ENCODE results near the gene CLCA4. TPM values are rescaled to one million over a fixed set of nuclear protein-coding genes. Genes with fewer than 3 reads are reported as not detected.
"Not testable (repeated sequence)": the region's sequence is repeated elsewhere in the genome, so short reads cannot be mapped to it uniquely, and the experiment has no call there.

Gene CLCA4
- total RNA-seq (under 1 TPM in 2 of 6 donors, not detected in 4; 0.06 to 0.13 TPM), polyA plus RNA-seq (under 1 TPM; 0.07 to 0.19 TPM)

GRCh38 chr1:86546787-86547221 lies at the start of gene CLCA4:
Gene CLCA4, plus strand, starts transcription at chr1:86547078. Its CDS starts 42 bp downstream, at chr1:86547120.
- intact Hi-C loops (cut with DNase I): no loop called here
- Histone ChIP-seq H3K4me3 (no peak within 1 kb of the TSS), H3K27me3 (no peaks in the 10 kb centered on the region), H3K36me3 (no peaks in the 10 kb centered on the region), H3K27ac (no peak within 1 kb of the TSS), H3K4me1 (no peaks in the 10 kb centered on the region), H3K9me3 (no peaks in the 10 kb centered on the region)
- no peak for TF ChIP-seq CTCF (IDR thresholded peaks at IDR 0.05)
- ATAC-seq: peak in 1 of 4 donors; percentile 18
- DNase-seq: no peak
- WGBS, 2 donors: 13 to 16% methylated on average over 2 of the region's 2 CpGs
- FAIRE-seq: no peak

- FAIRE-seq: no peak
Measured at GRCh38 chr1:86498281-86498680, 48.6 kb upstream of the CLCA4 start.

GRCh38 chr1:86499987-86500593 lies 46.8 kb upstream of the CLCA4 start:
- intact Hi-C loops (cut with DNase I): loop anchor here in 2 of 3 donors (10.0 kb wide), 1 partner anchor 115 kb away; no protein-coding TSS in a partner anchor
- 11 to 13% methylated on average over 3 of the region's 3 CpGs for WGBS, 2 donors
- Histone ChIP-seq H3K4me3 (no peak overlapping the region), H3K27me3 (no peaks in the 10 kb centered on the region), H3K36me3 (no peaks in the 10 kb centered on the region), H3K4me1 (no peaks in the 10 kb centered on the region), H3K27ac (no peak overlapping the region), H3K9me3 (no peaks in the 10 kb centered on the region)
- ATAC-seq: peak in 2 of 4 donors; percentile 46 to 74
- FAIRE-seq: peak; percentile 88
- TF ChIP-seq CTCF (IDR thresholded peaks at IDR 0.05): peak; percentile 65 to 94 (median 80)
- DNase-seq: no peak

More at GRCh38 chr1:86498281-86498680, 48.6 kb upstream of the CLCA4 start:
- no peak for ATAC-seq
- DNase-seq: no peak
- Histone ChIP-seq H3K27ac (no peak overlapping the region), H3K4me3 (no peak overlapping the region), H3K36me3 (no peaks in the 10 kb centered on the region), H3K9me3 (no peaks in the 10 kb centered on the region), H3K4me1 (no peaks in the 10 kb centered on the region), H3K27me3 (no peaks in the 10 kb centered on the region)
- TF ChIP-seq CTCF (IDR thresholded peaks at IDR 0.05): no peak
- intact Hi-C loops (cut with DNase I): no loop called here
- WGBS, 2 donors: 45 to 68% methylated on average over 3 of the region's 3 CpGs

- Histone ChIP-seq H3K9me3 (no peaks in the 10 kb centered on the region), H3K27ac (no peak overlapping the region), H3K4me1 (no peaks in the 10 kb centered on the region), H3K4me3 (no peak overlapping the region), H3K27me3 (no peaks in the 10 kb centered on the region), H3K36me3 (no peaks in the 10 kb centered on the region)
- DNase-seq: no peak
- TF ChIP-seq CTCF (IDR thresholded peaks at IDR 0.05): no peak
- FAIRE-seq: no peak
- ATAC-seq: no peak
- 61 to 69% methylated on average over 2 of the region's 2 CpGs for WGBS, 2 donors
- intact Hi-C loops (cut with DNase I): loop anchor here in 2 of 3 donors (10.0 kb wide), 1 partner anchor 116 kb away; no protein-coding TSS in a partner anchor
Measured at GRCh38 chr1:86500714-86501113, 46.2 kb upstream of the CLCA4 start.

GRCh38 chr1:86502125-86502646 lies 44.7 kb upstream of the CLCA4 start:
- intact Hi-C loops (cut with DNase I): loop anchor here in 2 of 3 donors (10.0 kb wide), 1 partner anchor 117 kb away; no protein-coding TSS in a partner anchor
- H3K4me3 ChIP-seq: peak overlapping the region in 1 of 4 donors; percentile 26
- not testable (repeated sequence) for DNase-seq, H3K4me1 ChIP-seq, H3K27me3 ChIP-seq, FAIRE-seq, H3K27ac ChIP-seq, H3K36me3 ChIP-seq, H3K9me3 ChIP-seq
- WGBS, 2 donors: 17 to 21% methylated on average over 16 of the region's 16 CpGs
- peak in 3 of 4 donors; percentile 23 to 43 (median 32) for TF ChIP-seq CTCF (IDR thresholded peaks at IDR 0.05)
- ATAC-seq: peak; percentile 53 to 80 (median 78)

All from pancreas (tissue), 10 donors.